ENCODE measurements around the gene LY86.
"Not testable (repeated sequence)": the region's sequence is repeated elsewhere in the genome, so short reads cannot be mapped to it uniquely, and the experiment has no call there.

Gene LY86

GRCh38 chr6:6654599-6655575 lies 66.4 kb downstream of the LY86 start:
- no peak for DNase-seq (ENCODE audit: low read depth)

- DNase-seq (ENCODE audit: low read depth), result no peak
Measured at GRCh38 chr6:6655805-6656251, 67.3 kb downstream of the LY86 start.

GRCh38 chr6:6656287-6656686 lies 67.8 kb downstream of the LY86 start:
- DNase-seq (ENCODE audit: low read depth), result no peak

GRCh38 chr6:6657085-6657819 lies 68.7 kb downstream of the LY86 start:
- DNase-seq (ENCODE audit: low read depth), result no peak

- DNase-seq (ENCODE audit: low read depth), result no peak
Measured at GRCh38 chr6:6657820-6658217, 69.3 kb downstream of the LY86 start.

- DNase-seq (ENCODE audit: low read depth), result no peak
Measured at GRCh38 chr6:6659600-6660327, 71.2 kb downstream of the LY86 start.

- DNase-seq (ENCODE audit: low read depth), result no peak
Measured at GRCh38 chr6:6660339-6661045, 72.0 kb downstream of the LY86 start.

- no peak for DNase-seq (ENCODE audit: low read depth)
Measured at GRCh38 chr6:6661191-6661590, 72.7 kb downstream of the LY86 start.

- DNase-seq (ENCODE audit: low read depth), result no peak
Measured at GRCh38 chr6:6661684-6662083, 73.2 kb downstream of the LY86 start.

- DNase-seq (ENCODE audit: low read depth), result no peak
Measured at GRCh38 chr6:6663421-6664135, 75.1 kb downstream of the LY86 start.

- no peak for DNase-seq (ENCODE audit: low read depth)
Measured at GRCh38 chr6:6665555-6666243, 77.2 kb downstream of the LY86 start.

- DNase-seq (ENCODE audit: low read depth), result not testable (repeated sequence)
Measured at GRCh38 chr6:6670150-6670549, 81.6 kb downstream of the LY86 start.

GRCh38 chr6:6674872-6675271 lies 86.4 kb downstream of the LY86 start:
- DNase-seq (ENCODE audit: low read depth), result no peak

- peak; percentile 44 for DNase-seq (ENCODE audit: low read depth)
Measured at GRCh38 chr6:6676910-6677441, 88.5 kb downstream of the LY86 start.

- DNase-seq (ENCODE audit: low read depth), result no peak
Measured at GRCh38 chr6:6678185-6678671, 89.7 kb downstream of the LY86 start.

- no peak for DNase-seq (ENCODE audit: low read depth)
Measured at GRCh38 chr6:6678811-6679210, 90.3 kb downstream of the LY86 start.

GRCh38 chr6:6679633-6680032 lies 91.1 kb downstream of the LY86 start:
- DNase-seq (ENCODE audit: low read depth), result no peak

- no peak for DNase-seq (ENCODE audit: low read depth)
Measured at GRCh38 chr6:6680526-6680925, 92.0 kb downstream of the LY86 start.

GRCh38 chr6:6681075-6681849 lies 92.7 kb downstream of the LY86 start:
- DNase-seq (ENCODE audit: low read depth), result no peak
